Large intestine (tissue), 3 donors: ENCODE data around the gene ACER1. TPM values are rescaled to one million over a fixed set of nuclear protein-coding genes. Genes with fewer than 3 reads are reported as not detected.
A peak's percentile ranks its signal among the peaks of the same experiment; 100 is the strongest.

Experiments
- DNase-seq, 2 donors: peaks; one replicate each; pipeline versions ENCODE4 v3.0.0 to v3.0.0-alpha.2; 2013
- H3K27ac ChIP-seq: one replicate; pipeline ENCODE4 v1.5.1; 2013; ENCODE audit warnings: low read length
- H3K27me3 ChIP-seq: 2 replicates; pipeline ENCODE4 v1.6.1; 2013; ENCODE audit warnings: low read length; ENCODE audit not compliant: control insufficient read depth, insufficient read depth
- H3K36me3 ChIP-seq: 2 replicates; pipeline ENCODE4 v1.6.1; 2013; ENCODE audit warnings: low read length; ENCODE audit not compliant: control insufficient read depth, insufficient read depth
- H3K4me1 ChIP-seq: one replicate; pipeline ENCODE4 v1.6.1; 2013; ENCODE audit warnings: low read length; ENCODE audit not compliant: control insufficient read depth, insufficient read depth
- H3K4me3 ChIP-seq: one replicate; pipeline ENCODE4 v1.5.1; 2013; ENCODE audit warnings: low read length
- H3K9me3 ChIP-seq: one replicate; pipeline ENCODE4 v1.6.1; 2013; ENCODE audit warnings: mild to moderate bottlenecking, low read depth, low read length, moderate library complexity; ENCODE audit not compliant: control insufficient read depth
- WGBS: methylation state at CpG from one replicate; pipeline ENCODE4 v1.1.5; 2013; ENCODE audit warnings: low lambda C conversion rate; ENCODE audit not compliant: insufficient coverage; 5-methylcytosine and 5-hydroxymethylcytosine counted together
- polyA plus RNA-seq: library from polyadenylated mRNA; unstranded; fragments of 120-200 nt; gene quantifications from one replicate; pipeline ENCODE4 v1.2.1, GENCODE V29; 2013

Gene ACER1
- polyA plus RNA-seq, 1 donor, result 0.04 TPM

- DNase-seq, result no peak
- no peak overlapping the region for H3K27ac ChIP-seq
- no CpG with 5 or more reads among the region's 18 CpGs for WGBS
Observed at GRCh38 chr19:6275170-6275744, 58.2 kb downstream of the ACER1 start.

GRCh38 chr19:6274756-6275155 lies 58.7 kb downstream of the ACER1 start:
- H3K4me1 ChIP-seq, result peaks cover 57% of the 10 kb centered on the region
- H3K27me3 ChIP-seq, result no peaks in the 10 kb centered on the region
- WGBS, result no CpG with 5 or more reads among the region's 15 CpGs
- H3K36me3 ChIP-seq, result peaks cover 19% of the 10 kb centered on the region
- no peak for DNase-seq
- no peak overlapping the region for H3K27ac ChIP-seq
- H3K4me3 ChIP-seq, result no peak overlapping the region
- H3K9me3 ChIP-seq, result no peaks in the 10 kb centered on the region

More at GRCh38 chr19:6275170-6275744, 58.2 kb downstream of the ACER1 start:
- peaks cover 14% of the 10 kb centered on the region for H3K36me3 ChIP-seq
- no peaks in the 10 kb centered on the region for H3K27me3 ChIP-seq
- H3K4me3 ChIP-seq, result no peak overlapping the region
- H3K9me3 ChIP-seq, result no peaks in the 10 kb centered on the region
- H3K4me1 ChIP-seq, result peaks cover 57% of the 10 kb centered on the region

- peaks cover 57% of the 10 kb centered on the region for H3K4me1 ChIP-seq
- peak overlapping the region; percentile 42 for H3K27ac ChIP-seq
- no peaks in the 10 kb centered on the region for H3K27me3 ChIP-seq
- H3K9me3 ChIP-seq, result no peaks in the 10 kb centered on the region
- WGBS, result no CpG with 5 or more reads among the region's 30 CpGs
- DNase-seq, result peak in 1 of 2 donors; percentile 34
- H3K36me3 ChIP-seq, result peaks cover 27% of the 10 kb centered on the region
- H3K4me3 ChIP-seq, result no peak overlapping the region
Observed at GRCh38 chr19:6273701-6274601, 59.5 kb downstream of the ACER1 start.

- H3K9me3 ChIP-seq, result no peaks in the 10 kb centered on the region
- WGBS, result 73% methylated on average over 5 of the region's 22 CpGs
- H3K27ac ChIP-seq, result peak overlapping the region; percentile 42
- DNase-seq, result no peak
- no peaks in the 10 kb centered on the region for H3K27me3 ChIP-seq
- peaks cover 36% of the 10 kb centered on the region for H3K36me3 ChIP-seq
- H3K4me3 ChIP-seq, result no peak overlapping the region
- peaks cover 53% of the 10 kb centered on the region for H3K4me1 ChIP-seq
Observed at GRCh38 chr19:6272913-6273600, 60.4 kb downstream of the ACER1 start.

- peak overlapping the region; percentile 76 for H3K27ac ChIP-seq
- H3K4me1 ChIP-seq, result peaks cover 50% of the 10 kb centered on the region
- H3K36me3 ChIP-seq, result peaks cover 37% of the 10 kb centered on the region
- WGBS, result no CpG with 5 or more reads among the region's 11 CpGs
- H3K9me3 ChIP-seq, result no peaks in the 10 kb centered on the region
- no peak overlapping the region for H3K4me3 ChIP-seq
- no peaks in the 10 kb centered on the region for H3K27me3 ChIP-seq
- DNase-seq, result no peak
Observed at GRCh38 chr19:6272411-6272791, 61.0 kb downstream of the ACER1 start.

GRCh38 chr19:6271721-6272410 lies 61.5 kb downstream of the ACER1 start:
- Histone ChIP-seq H3K4me3 (peak overlapping the region; percentile 24), H3K27ac (peak overlapping the region; percentile 76), H3K9me3 (no peaks in the 10 kb centered on the region), H3K27me3 (no peaks in the 10 kb centered on the region), H3K4me1 (peaks cover 45% of the 10 kb centered on the region), H3K36me3 (peaks cover 36% of the 10 kb centered on the region)
- DNase-seq, result peak; percentile 66 to 75
- no CpG with 5 or more reads among the region's 35 CpGs for WGBS

- Histone ChIP-seq H3K36me3 (peaks cover 38% of the 10 kb centered on the region), H3K9me3 (no peaks in the 10 kb centered on the region), H3K4me3 (peak overlapping the region; percentile 24), H3K27ac (peak overlapping the region; percentile 76), H3K4me1 (peaks cover 42% of the 10 kb centered on the region), H3K27me3 (no peaks in the 10 kb centered on the region)
- WGBS, result 60% methylated on average over 1 of the region's 9 CpGs
- no peak for DNase-seq
Observed at GRCh38 chr19:6271251-6271650, 62.2 kb downstream of the ACER1 start.

- Histone ChIP-seq H3K36me3 (peaks cover 40% of the 10 kb centered on the region), H3K4me1 (peaks cover 42% of the 10 kb centered on the region), H3K27me3 (no peaks in the 10 kb centered on the region), H3K27ac (no peak overlapping the region), H3K4me3 (no peak overlapping the region), H3K9me3 (no peaks in the 10 kb centered on the region)
- no peak for DNase-seq
- no CpG with 5 or more reads among the region's 17 CpGs for WGBS
Observed at GRCh38 chr19:6270822-6271221, 62.6 kb downstream of the ACER1 start.

- H3K4me3 ChIP-seq, result no peak overlapping the region
- no peaks in the 10 kb centered on the region for H3K9me3 ChIP-seq
- H3K4me1 ChIP-seq, result peaks cover 39% of the 10 kb centered on the region
- no peaks in the 10 kb centered on the region for H3K27me3 ChIP-seq
- H3K36me3 ChIP-seq, result peaks cover 44% of the 10 kb centered on the region
- DNase-seq, result no peak
- no CpG with 5 or more reads among the region's 31 CpGs for WGBS
- H3K27ac ChIP-seq, result no peak overlapping the region
Observed at GRCh38 chr19:6270076-6270745, 63.2 kb downstream of the ACER1 start.
